ENCODE results near the gene STX16.

GRCh38 chr20:58619077-58619863, 31.8 kb upstream of the STX16 start:
- TF ChIP-seq CTCF (IDR thresholded peaks at IDR 0.05): no peak
- TF ChIP-seq POLR2A (IDR thresholded peaks at IDR 0.05): no peak
- TF ChIP-seq POLR2AphosphoS5 (IDR thresholded peaks at IDR 0.05): no peak
